ENCODE data around the gene LBHD2. TPM values are rescaled to one million over a fixed set of nuclear protein-coding genes. Genes with fewer than 3 reads are reported as not detected.

Gene LBHD2
- total RNA-seq, 2 donors from 2014 or later: not detected

DNA sequence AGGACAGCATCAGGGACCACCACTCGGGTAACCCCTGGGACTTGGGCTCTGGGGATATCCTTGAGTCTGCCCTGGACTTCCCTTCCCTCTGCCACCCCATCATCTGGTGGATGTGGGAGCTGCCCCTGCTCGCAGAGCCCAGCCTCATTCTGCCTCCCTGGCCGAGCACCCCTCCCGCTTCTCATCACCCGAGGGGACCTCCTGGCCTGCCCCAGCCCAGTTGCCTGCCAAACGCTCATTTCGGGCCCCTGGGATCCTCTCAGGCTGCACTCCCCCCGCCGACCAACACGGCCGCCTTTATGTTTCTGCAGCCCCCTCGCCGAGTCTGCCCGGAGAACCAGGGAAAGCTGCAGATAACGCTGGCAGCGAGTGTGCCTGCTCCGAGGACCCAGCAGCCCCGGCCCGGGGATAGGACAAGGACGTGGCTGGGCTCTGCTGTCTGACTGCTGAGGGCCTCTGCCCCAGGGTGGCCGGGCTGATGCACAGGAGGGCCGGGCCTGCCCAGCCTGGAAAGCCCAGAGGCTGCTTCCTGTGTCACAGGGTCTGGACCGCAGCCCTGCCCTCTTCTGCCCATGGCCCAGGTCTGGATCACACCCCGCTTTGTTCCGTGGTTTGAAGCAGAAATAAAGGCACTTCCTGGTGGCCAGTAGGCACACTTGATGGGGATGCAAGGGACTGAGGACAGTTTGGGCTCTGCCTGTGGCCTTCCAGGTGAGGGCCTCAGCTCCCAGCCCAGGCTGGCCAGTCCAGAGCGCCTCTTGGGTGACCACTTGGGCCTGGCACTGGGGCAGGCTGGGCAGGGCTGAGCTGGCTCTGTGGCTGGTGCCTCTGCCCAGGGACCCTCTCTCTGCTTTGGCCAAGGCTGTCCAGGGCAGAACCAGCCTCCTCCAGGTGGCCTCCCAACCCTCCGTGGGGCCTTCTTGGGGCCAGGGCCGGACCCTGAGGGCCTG, 5.7 kb downstream of the LBHD2 start:
- DNase-seq (no peak), ATAC-seq (replicated peaks in 1 of 2) (no peak)
- Mint-ChIP-seq H3K4me3 (no peak overlapping the region), H3K4me1 (ENCODE audit: low read depth) (peaks cover 5% of the 10 kb centered on the region), H3K27me3 (ENCODE audit: low read depth) (peaks cover 15% of the 10 kb centered on the region), H3K27ac (no peak overlapping the region), H3K9me3 (no peaks in the 10 kb centered on the region), H3K36me3 (ENCODE audit: insufficient read depth in 2 of 2) (no peaks in the 10 kb centered on the region)

DNA sequence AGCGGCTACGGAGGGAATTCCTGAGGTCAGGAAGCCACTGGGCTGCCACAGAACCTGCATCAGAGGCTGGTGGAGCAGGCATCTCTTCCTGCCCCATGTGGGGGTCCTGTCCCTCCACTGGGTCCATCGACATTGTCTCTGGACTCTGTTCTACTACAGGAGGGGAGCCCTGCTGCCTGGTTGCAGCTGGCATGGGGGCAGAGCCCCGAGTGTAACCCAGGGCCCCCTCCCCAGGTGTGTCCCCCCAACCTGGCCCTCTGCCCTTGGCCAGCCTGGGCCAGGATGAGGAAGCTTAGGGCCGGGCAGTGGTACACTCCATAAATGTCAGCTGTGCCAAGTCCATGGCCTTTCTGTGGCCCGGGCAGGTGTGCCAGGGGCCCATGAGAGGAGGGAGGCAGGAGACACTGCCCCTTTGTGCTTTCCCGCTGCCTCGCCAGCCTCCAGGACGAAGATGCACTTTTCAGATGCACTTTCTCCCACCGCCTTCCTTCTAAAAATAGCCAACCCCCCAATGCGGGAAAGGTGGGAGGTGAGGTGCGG, 6.5 kb downstream of the LBHD2 start:
- Mint-ChIP-seq H3K9me3 (no peaks in the 10 kb centered on the region), H3K4me3 (peak overlapping the region; percentile 55 to 70), H3K4me1 (ENCODE audit: low read depth) (peaks cover 5% of the 10 kb centered on the region), H3K27ac (no peak overlapping the region), H3K36me3 (ENCODE audit: insufficient read depth in 2 of 2) (no peaks in the 10 kb centered on the region), H3K27me3 (ENCODE audit: low read depth) (peaks cover 11% of the 10 kb centered on the region)
- ATAC-seq (replicated peaks in 1 of 2) (no peak), DNase-seq (no peak)

GRCh38 chr14:103091041-103091882, 7.3 kb downstream of the LBHD2 start:
- Mint-ChIP-seq H3K27me3 (ENCODE audit: low read depth) (peaks cover 9% of the 10 kb centered on the region), H3K27ac (no peak overlapping the region), H3K4me3 (peak overlapping the region; percentile 57 to 70), H3K9me3 (no peaks in the 10 kb centered on the region), H3K4me1 (ENCODE audit: low read depth) (peaks cover 5% of the 10 kb centered on the region), H3K36me3 (ENCODE audit: insufficient read depth in 2 of 2) (no peaks in the 10 kb centered on the region)
- peak; percentile 82 to 83 for DNase-seq
- peak; percentile 89 to 90 for ATAC-seq (replicated peaks in 1 of 2)

DNA sequence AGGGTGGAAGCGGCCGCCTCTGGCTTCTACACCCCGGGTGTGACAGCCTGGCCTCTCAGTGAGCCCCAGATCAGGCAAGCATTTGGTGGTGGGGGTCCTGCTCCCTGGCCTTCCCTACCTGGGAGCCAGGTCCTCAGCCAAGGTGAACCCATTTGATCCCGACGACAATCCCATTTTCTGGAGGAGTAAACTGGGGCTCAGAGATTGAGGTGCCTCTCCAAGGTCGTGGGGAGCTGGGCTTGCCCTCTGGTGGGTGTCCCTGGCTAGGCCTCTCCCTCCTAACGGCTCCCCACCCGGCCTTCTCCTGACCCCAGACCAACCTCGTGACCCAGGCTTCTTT, 7.8 kb downstream of the LBHD2 start:
- DNase-seq (no peak), ATAC-seq (replicated peaks in 1 of 2) (no peak)
- peaks cover 5% of the 10 kb centered on the region for H3K4me1 Mint-ChIP-seq (ENCODE audit: low read depth)
- no peaks in the 10 kb centered on the region for H3K9me3 Mint-ChIP-seq
- peaks cover 3% of the 10 kb centered on the region for H3K27me3 Mint-ChIP-seq (ENCODE audit: low read depth)
- H3K36me3 Mint-ChIP-seq (ENCODE audit: insufficient read depth in 2 of 2): no peaks in the 10 kb centered on the region
- peak overlapping the region; percentile 57 to 58 for H3K4me3 Mint-ChIP-seq
- no peak overlapping the region for H3K27ac Mint-ChIP-seq

- ATAC-seq (replicated peaks in 1 of 2) (no peak), DNase-seq (no peak)
- H3K27ac Mint-ChIP-seq: no peak overlapping the region
- no peak overlapping the region for H3K4me3 Mint-ChIP-seq
- H3K4me1 Mint-ChIP-seq (ENCODE audit: low read depth): peaks cover 5% of the 10 kb centered on the region
- H3K36me3 Mint-ChIP-seq (ENCODE audit: insufficient read depth in 2 of 2): no peaks in the 10 kb centered on the region
- H3K27me3 Mint-ChIP-seq (ENCODE audit: low read depth): no peaks in the 10 kb centered on the region
- no peaks in the 10 kb centered on the region for H3K9me3 Mint-ChIP-seq
These were observed 9.9 kb downstream of the LBHD2 start for GRCh38 chr14:103093856-103094405.

DNA sequence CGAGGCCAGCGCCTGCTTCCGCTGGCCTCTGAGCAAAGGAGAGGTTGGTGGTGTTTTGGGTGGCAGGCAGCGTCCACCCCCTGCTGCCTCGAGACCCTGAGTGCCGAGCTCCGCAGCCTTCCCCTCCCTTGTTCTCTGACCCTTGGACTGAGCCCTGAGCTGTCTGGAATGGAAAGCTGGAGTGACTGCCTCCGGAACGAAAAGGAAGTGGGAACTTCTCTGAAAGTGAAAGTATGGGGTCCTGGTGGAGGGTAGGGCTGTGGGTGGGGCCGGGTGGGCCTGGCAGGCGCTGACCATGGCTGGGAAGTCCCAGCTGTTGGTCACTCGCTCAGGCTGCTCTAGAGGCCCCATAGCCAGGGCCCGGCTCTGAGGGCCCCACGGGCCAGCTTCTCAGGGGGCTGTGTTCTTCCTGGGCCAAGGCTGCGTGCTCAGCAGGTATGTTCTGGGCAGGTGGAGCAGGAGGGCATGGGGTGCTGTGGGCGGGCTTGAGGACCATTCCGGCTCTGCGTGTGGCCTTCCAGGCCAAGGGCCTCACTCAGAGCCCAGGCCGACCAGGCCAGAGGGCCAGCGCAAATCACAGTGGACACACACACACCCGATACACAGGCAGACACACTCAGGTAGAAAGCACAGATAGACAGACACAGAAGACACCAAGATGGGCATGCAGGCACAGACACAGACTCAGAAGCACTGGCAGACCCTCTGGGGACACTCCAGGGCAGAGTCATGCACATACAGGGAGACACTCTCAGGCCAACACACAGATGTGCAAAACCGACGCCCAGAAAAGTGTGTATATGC, 10.6 kb downstream of the LBHD2 start, which contains the start of gene EXOC3L4:
Gene EXOC3L4, plus strand, starts transcription at position 320 of the 804 bp plus-strand sequence. CDS start 5,495 bp downstream, outside the sequence.
- no peak within 1 kb of the TSS for H3K27ac Mint-ChIP-seq
- H3K4me1 Mint-ChIP-seq (ENCODE audit: low read depth): peaks cover 5% of the 10 kb centered on the region
- H3K36me3 Mint-ChIP-seq (ENCODE audit: insufficient read depth in 2 of 2): no peaks in the 10 kb centered on the region
- no peaks in the 10 kb centered on the region for H3K9me3 Mint-ChIP-seq
- DNase-seq: no peak
- no peak within 1 kb of the TSS for H3K4me3 Mint-ChIP-seq
- H3K27me3 Mint-ChIP-seq (ENCODE audit: low read depth): no peaks in the 10 kb centered on the region
- no peak for ATAC-seq (replicated peaks in 1 of 2)

DNA sequence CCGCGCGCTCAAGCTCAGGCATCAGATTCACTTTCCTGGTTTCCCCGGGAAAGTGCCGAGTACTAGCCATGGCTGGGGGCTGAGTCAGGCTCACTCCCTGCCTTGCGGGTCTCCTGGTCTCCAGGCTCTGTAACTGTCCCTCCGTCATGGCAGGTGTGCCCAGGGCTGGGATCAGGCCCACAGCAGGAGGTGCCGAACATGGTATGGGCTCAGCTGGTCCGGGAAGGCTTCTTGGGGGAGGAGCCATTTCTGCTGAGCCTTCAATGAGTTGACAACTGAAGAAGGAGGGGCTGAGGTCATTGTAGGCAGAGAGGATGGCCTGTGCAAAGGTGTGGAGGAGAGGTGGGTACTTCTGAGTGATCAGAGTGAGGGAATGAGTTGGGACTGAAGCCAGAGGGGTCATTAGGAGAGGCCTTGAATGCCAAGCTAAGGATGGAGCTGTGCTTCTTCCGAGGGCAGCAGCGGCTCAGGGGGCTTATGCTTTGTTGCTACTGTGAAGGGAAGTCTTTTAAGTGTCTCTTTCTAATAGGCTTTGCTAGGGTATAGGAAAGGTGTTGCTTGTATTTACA, 11.3 kb downstream of the LBHD2 start:
- ATAC-seq (replicated peaks in 1 of 2) (no peak), DNase-seq (no peak)
- Mint-ChIP-seq H3K4me3 (no peak overlapping the region), H3K27me3 (ENCODE audit: low read depth) (no peaks in the 10 kb centered on the region), H3K4me1 (ENCODE audit: low read depth) (peaks cover 5% of the 10 kb centered on the region), H3K27ac (no peak overlapping the region), H3K9me3 (no peaks in the 10 kb centered on the region), H3K36me3 (ENCODE audit: insufficient read depth in 2 of 2) (no peaks in the 10 kb centered on the region)

DNA sequence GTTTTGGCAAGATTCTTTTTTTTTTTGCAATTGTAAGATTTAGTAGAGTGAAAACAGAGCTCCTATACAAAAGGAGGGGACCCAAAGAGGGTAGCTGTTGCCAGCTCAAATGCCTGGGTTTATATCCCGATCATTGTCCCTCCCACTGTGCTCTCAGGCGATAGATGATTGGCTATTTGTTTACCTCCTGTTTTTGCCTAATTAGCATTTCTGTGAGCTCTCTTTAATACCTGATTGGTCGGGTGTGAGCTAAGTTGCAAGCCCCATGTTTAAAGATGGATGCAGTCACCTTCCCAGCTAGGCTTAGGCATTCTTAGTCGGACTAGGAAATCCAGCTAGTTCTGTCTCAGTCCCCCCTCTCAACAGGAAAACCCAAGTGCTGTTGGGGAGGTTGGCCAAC, 12.4 kb downstream of the LBHD2 start:
- no peaks in the 10 kb centered on the region for H3K9me3 Mint-ChIP-seq
- no peak overlapping the region for H3K27ac Mint-ChIP-seq
- peaks cover 5% of the 10 kb centered on the region for H3K27me3 Mint-ChIP-seq (ENCODE audit: low read depth)
- ATAC-seq (replicated peaks in 1 of 2) (no peak), DNase-seq (no peak)
- H3K4me1 Mint-ChIP-seq (ENCODE audit: low read depth): no peaks in the 10 kb centered on the region
- H3K36me3 Mint-ChIP-seq (ENCODE audit: insufficient read depth in 2 of 2): no peaks in the 10 kb centered on the region
- no peak overlapping the region for H3K4me3 Mint-ChIP-seq

DNA sequence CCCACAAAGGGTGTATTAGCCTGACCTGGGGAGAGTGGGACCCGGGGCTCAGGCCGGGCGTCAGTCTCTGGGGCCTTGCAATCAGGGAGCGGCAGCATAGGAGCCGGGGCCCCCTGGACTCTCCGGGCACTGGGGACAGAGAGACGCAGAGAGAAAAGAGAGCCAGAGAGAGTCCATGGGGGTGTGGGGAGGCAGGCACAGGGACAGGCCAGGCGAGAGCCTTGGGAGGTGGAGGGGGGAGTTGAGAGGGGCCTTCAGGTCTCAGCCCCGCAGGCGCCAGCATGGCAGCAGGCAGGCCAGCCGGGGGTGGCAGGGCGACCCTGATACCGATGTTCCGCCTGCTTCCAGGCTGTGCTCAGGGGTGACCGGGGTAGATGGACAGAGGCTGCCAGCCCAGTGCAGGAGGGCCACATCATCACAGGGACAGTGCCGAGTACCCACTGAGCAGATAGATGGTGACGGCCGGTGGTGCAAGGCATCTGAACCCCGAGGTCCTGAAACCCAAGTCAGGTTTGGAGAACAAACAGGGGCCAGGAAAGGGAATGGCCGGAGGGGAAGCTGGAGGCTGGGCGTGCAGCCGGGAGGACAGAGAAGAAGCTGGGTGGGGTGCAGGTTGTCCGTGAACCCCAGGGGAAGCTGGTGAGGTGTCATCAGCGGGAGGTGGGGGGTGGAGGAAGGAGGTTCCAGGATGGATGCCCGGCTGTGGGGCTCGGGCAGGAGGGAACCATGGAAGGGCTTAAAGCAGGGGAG, 13.4 kb downstream of the LBHD2 start:
- H3K9me3 Mint-ChIP-seq: no peaks in the 10 kb centered on the region
- H3K27me3 Mint-ChIP-seq (ENCODE audit: low read depth): peaks cover 13% of the 10 kb centered on the region
- H3K27ac Mint-ChIP-seq: no peak overlapping the region
- no peaks in the 10 kb centered on the region for H3K4me1 Mint-ChIP-seq (ENCODE audit: low read depth)
- H3K36me3 Mint-ChIP-seq (ENCODE audit: insufficient read depth in 2 of 2): no peaks in the 10 kb centered on the region
- no peak for ATAC-seq (replicated peaks in 1 of 2)
- no peak for DNase-seq
- H3K4me3 Mint-ChIP-seq: no peak overlapping the region

GRCh38 chr14:103097994-103098957, 14.3 kb downstream of the LBHD2 start:
- Mint-ChIP-seq H3K36me3 (ENCODE audit: insufficient read depth in 2 of 2) (no peaks in the 10 kb centered on the region), H3K27ac (no peak overlapping the region), H3K4me3 (no peak overlapping the region), H3K4me1 (ENCODE audit: low read depth) (no peaks in the 10 kb centered on the region), H3K9me3 (no peaks in the 10 kb centered on the region), H3K27me3 (ENCODE audit: low read depth) (peaks cover 19% of the 10 kb centered on the region)
- DNase-seq: no peak
- no peak for ATAC-seq (replicated peaks in 1 of 2)
